Cardiac fibroblast (primary cell): Measurements from ENCODE around the gene ALX3.

Source experiments
- DNase-seq, 2 donors: peaks; one replicate each; pipeline versions ENCODE4 v3.0.0 to v3.0.0-alpha.2; 2010; ENCODE audit warnings: low read depth in 2 of 2
- H3K4me3 ChIP-seq, 2 donors: replicated peaks in 1 of 2; 1 replicate in 1 of 2; 2 replicates in 1 of 2; pipeline ENCODE4 v1.5.1; 2011; ENCODE audit warnings: low read depth in 2 of 2, low read length in 2 of 2, mild to moderate bottlenecking in 2 of 2, moderate library complexity in 1 of 2
- TF ChIP-seq, protein P1 (sequence below): IDR thresholded peaks from one replicate; pipeline ENCODE4 v1.5.1; 2011; ENCODE audit warnings: low read depth, mild to moderate bottlenecking, low read length, inconsistent platforms

ALX3 gene

GRCh38 chr1:110112143-110112542 lies 41.7 kb upstream of the ALX3 start, which contains the start of gene UBL4B:
UBL4B (plus strand) TSS chr1:110112443; CDS start chr1:110112535, 92 bp downstream.
- no peak for DNase-seq
- no peak within 1 kb of the TSS for H3K4me3 ChIP-seq
- TF ChIP-seq, protein P1, sequence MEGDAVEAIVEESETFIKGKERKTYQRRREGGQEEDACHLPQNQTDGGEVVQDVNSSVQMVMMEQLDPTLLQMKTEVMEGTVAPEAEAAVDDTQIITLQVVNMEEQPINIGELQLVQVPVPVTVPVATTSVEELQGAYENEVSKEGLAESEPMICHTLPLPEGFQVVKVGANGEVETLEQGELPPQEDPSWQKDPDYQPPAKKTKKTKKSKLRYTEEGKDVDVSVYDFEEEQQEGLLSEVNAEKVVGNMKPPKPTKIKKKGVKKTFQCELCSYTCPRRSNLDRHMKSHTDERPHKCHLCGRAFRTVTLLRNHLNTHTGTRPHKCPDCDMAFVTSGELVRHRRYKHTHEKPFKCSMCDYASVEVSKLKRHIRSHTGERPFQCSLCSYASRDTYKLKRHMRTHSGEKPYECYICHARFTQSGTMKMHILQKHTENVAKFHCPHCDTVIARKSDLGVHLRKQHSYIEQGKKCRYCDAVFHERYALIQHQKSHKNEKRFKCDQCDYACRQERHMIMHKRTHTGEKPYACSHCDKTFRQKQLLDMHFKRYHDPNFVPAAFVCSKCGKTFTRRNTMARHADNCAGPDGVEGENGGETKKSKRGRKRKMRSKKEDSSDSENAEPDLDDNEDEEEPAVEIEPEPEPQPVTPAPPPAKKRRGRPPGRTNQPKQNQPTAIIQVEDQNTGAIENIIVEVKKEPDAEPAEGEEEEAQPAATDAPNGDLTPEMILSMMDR: no peak

GRCh38 chr1:110111081-110111480 lies 40.6 kb upstream of the ALX3 start:
- no peak overlapping the region for H3K4me3 ChIP-seq
- TF ChIP-seq, protein P1: no peak
- DNase-seq: no peak

GRCh38 chr1:110107867-110108469 lies 37.5 kb upstream of the ALX3 start:
- TF ChIP-seq, protein P1: no peak
- H3K4me3 ChIP-seq: no peak overlapping the region
- no peak for DNase-seq

- TF ChIP-seq, protein P1: peak; percentile 98
- peak; percentile 71 to 78 for DNase-seq
Observed at GRCh38 chr1:110106013-110106941, 35.8 kb upstream of the ALX3 start.

DNA sequence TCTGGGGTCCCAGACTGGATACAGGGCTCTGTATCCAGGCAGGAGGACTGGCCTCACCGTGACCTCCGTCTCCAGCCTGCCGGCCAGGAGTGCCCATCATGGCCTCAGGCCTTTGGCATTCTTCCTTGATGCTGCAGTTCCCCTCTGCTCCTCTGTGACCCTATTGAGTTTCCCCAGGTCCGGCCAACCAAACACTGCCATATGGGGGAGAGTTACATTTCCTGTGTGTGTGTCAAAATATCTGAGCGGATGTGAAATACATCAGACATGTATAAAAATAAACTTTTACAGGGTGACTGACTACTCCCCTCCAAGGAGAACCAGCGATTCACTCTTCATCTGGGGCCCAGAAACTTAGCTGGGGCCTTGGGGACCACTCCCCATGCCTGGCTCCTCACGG lies 31.6 kb upstream of the ALX3 start:
- DNase-seq: peak; percentile 26 to 31
- TF ChIP-seq, protein P1: no peak
- H3K4me3 ChIP-seq: no peak overlapping the region

More at GRCh38 chr1:110106013-110106941, 35.8 kb upstream of the ALX3 start:
- H3K4me3 ChIP-seq: no peak overlapping the region

GRCh38 chr1:110100335-110100734 lies 29.9 kb upstream of the ALX3 start:
- DNase-seq: no peak
- no peak overlapping the region for H3K4me3 ChIP-seq
- TF ChIP-seq, protein P1: no peak
